ENCODE results near the gene NUP35.

Gene NUP35

DNA sequence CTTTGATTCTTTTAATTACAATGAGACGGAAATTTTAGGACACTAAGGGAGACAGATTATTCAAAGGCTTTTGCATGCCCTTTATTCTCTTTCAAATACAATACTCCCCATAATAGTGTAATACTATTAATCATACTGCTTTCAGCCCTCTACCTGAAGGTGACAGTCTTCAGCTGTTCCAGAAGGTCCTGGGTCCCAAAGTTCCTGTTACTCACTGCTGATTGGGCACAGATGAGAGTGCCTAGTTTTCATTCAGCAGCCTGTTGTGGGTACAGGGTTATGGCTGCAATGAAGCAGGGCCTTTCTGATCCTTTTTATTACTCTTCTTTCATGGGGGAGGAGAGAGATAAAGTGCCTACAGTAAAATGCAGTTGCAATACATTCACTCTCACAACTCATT is 80.2 kb downstream of the NUP35 start:
- DNase-seq (ENCODE audit: low spot score) = no peak
- in situ Hi-C loops (cut with MboI; ENCODE audit: low sequenced_read_pairs, unreplicated experiment) = no loop called here
- TF ChIP-seq, protein P1, sequence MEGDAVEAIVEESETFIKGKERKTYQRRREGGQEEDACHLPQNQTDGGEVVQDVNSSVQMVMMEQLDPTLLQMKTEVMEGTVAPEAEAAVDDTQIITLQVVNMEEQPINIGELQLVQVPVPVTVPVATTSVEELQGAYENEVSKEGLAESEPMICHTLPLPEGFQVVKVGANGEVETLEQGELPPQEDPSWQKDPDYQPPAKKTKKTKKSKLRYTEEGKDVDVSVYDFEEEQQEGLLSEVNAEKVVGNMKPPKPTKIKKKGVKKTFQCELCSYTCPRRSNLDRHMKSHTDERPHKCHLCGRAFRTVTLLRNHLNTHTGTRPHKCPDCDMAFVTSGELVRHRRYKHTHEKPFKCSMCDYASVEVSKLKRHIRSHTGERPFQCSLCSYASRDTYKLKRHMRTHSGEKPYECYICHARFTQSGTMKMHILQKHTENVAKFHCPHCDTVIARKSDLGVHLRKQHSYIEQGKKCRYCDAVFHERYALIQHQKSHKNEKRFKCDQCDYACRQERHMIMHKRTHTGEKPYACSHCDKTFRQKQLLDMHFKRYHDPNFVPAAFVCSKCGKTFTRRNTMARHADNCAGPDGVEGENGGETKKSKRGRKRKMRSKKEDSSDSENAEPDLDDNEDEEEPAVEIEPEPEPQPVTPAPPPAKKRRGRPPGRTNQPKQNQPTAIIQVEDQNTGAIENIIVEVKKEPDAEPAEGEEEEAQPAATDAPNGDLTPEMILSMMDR (IDR thresholded peaks at IDR 0.05; ENCODE audit: borderline replicate concordance, control extremely low read depth, extremely low read depth, insufficient read depth, missing control alignments) = no peak

DNA sequence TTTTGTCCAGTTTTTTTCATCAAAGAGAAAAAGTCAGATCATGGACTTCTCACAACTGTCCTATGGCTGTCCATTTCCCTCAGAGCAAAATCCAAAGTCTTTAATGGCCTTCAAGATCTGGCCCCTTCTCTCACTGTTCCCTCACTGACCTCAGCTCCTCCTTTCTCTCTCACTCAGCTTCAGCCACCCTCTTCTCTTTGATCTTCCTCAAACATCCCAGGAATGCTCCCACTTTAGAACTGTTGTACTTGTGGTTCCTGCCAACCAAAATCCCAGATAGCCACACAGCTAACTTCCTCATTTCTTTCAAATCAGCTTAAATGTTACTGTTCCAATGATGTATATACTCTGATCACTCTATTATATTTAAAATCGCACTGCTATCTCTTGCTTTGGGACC is 82.9 kb downstream of the NUP35 start:
- TF ChIP-seq, protein P1 (IDR thresholded peaks at IDR 0.05; ENCODE audit: borderline replicate concordance, control extremely low read depth, extremely low read depth, insufficient read depth, missing control alignments) = no peak
- DNase-seq (ENCODE audit: low spot score) = no peak
- in situ Hi-C loops (cut with MboI; ENCODE audit: low sequenced_read_pairs, unreplicated experiment) = no loop called here

DNA sequence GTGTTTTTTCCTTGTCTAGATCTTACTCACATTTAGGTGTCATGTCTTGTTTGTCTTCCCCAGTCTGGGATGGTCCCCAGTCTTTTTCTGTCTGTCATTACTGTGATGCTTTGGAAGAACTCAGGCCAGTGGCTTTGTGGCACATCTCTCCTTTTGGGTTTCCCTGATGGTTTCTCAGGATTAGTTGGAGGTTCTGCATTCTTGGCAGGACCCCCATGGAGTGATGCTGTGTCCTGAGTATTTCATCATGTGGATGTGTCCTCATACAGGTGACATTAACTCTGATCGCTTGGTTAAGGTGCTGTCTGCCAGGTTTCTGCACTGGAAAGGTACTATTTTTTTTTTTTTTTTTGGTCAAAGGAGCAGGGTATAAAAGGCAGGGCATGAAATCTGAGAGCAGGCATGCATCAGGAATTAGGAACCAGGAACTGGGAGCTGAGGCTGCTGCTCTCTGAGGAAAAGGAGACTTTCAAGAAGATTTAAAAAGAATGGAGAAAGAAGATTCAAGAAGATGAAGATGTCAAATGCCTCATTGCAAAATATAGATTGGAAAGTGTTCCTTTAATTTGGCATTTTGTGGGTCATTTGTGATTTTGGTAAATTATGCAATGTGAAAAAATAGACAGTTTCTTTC is 85.3 kb downstream of the NUP35 start:
- in situ Hi-C loops (cut with MboI; ENCODE audit: low sequenced_read_pairs, unreplicated experiment) = no loop called here
- DNase-seq (ENCODE audit: low spot score) = no peak
- TF ChIP-seq, protein P1 (IDR thresholded peaks at IDR 0.05; ENCODE audit: borderline replicate concordance, control extremely low read depth, extremely low read depth, insufficient read depth, missing control alignments) = no peak

Data from GM13976 (cell line).